ENCODE measurements around the gene ANAPC5. TPM values are rescaled to one million over a fixed set of nuclear protein-coding genes. Genes with fewer than 3 reads are reported as not detected.

The ANAPC5 gene, protein sequence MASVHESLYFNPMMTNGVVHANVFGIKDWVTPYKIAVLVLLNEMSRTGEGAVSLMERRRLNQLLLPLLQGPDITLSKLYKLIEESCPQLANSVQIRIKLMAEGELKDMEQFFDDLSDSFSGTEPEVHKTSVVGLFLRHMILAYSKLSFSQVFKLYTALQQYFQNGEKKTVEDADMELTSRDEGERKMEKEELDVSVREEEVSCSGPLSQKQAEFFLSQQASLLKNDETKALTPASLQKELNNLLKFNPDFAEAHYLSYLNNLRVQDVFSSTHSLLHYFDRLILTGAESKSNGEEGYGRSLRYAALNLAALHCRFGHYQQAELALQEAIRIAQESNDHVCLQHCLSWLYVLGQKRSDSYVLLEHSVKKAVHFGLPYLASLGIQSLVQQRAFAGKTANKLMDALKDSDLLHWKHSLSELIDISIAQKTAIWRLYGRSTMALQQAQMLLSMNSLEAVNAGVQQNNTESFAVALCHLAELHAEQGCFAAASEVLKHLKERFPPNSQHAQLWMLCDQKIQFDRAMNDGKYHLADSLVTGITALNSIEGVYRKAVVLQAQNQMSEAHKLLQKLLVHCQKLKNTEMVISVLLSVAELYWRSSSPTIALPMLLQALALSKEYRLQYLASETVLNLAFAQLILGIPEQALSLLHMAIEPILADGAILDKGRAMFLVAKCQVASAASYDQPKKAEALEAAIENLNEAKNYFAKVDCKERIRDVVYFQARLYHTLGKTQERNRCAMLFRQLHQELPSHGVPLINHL
- polyA plus RNA-seq (2011; rRNA removed) (159 and 194 TPM in 2 replicates), polyA minus RNA-seq (2011; rRNA and poly(A)+ RNA removed) (85.2 and 127 TPM in 2 replicates)

- ChIA-PET POLR2A (interaction anchor here (0.5 to 0.6 kb wide), 4 partner anchors 96 to 850 kb away, joined by 3 to 7 read pairs (median 3); no protein-coding TSS in a partner anchor), CTCF (interaction anchor here (0.6 to 4.0 kb wide), 5 partner anchors 12 to 91 kb away, joined by 3 to 17 read pairs (median 4); no protein-coding TSS in a partner anchor)
- TF ChIP-seq, protein P1, sequence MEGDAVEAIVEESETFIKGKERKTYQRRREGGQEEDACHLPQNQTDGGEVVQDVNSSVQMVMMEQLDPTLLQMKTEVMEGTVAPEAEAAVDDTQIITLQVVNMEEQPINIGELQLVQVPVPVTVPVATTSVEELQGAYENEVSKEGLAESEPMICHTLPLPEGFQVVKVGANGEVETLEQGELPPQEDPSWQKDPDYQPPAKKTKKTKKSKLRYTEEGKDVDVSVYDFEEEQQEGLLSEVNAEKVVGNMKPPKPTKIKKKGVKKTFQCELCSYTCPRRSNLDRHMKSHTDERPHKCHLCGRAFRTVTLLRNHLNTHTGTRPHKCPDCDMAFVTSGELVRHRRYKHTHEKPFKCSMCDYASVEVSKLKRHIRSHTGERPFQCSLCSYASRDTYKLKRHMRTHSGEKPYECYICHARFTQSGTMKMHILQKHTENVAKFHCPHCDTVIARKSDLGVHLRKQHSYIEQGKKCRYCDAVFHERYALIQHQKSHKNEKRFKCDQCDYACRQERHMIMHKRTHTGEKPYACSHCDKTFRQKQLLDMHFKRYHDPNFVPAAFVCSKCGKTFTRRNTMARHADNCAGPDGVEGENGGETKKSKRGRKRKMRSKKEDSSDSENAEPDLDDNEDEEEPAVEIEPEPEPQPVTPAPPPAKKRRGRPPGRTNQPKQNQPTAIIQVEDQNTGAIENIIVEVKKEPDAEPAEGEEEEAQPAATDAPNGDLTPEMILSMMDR (IDR thresholded peaks at IDR 0.05; ENCODE audit: insufficient read depth, low read depth, low read length) = no peak
These were observed at the start of gene ANAPC5 for GRCh38 chr12:121351820-121352681. Gene ANAPC5 (minus strand): TSS chr12:121352411. CDS start chr12:121352340, 71 bp downstream.

GRCh38 chr12:121400332-121401139 is 48.3 kb upstream of the ANAPC5 start:
- no peak for DNase-seq (ENCODE audit: low read depth)
- ChIA-PET CTCF (interaction anchor here (0.8 to 1.7 kb wide), 5 partner anchors 9 to 67 kb away, joined by 3 to 4 read pairs (median 3); no protein-coding TSS in a partner anchor), POLR2A (interaction anchor here (0.7 kb wide), 1 partner anchor 210 kb away, joined by 4 read pairs; no protein-coding TSS in a partner anchor)
- TF ChIP-seq, protein P1 (IDR thresholded peaks at IDR 0.05; ENCODE audit: insufficient read depth, low read depth, low read length) = no peak
- H3K4me3 ChIP-seq (ENCODE audit: low read depth, low read length) = peak overlapping the region; percentile 95
- H3K27me3 ChIP-seq (ENCODE audit: control insufficient read depth, insufficient read depth, low read length) = no peaks in the 10 kb centered on the region
- no peaks in the 10 kb centered on the region for H3K36me3 ChIP-seq (ENCODE audit: control insufficient read depth, insufficient read depth, low read length)

More at GRCh38 chr12:121351820-121352681, at the start of gene ANAPC5:
- Histone ChIP-seq H3K36me3 (ENCODE audit: control insufficient read depth, insufficient read depth, low read length) (no peaks in the 10 kb centered on the region), H3K27me3 (ENCODE audit: control insufficient read depth, insufficient read depth, low read length) (no peaks in the 10 kb centered on the region), H3K4me3 (ENCODE audit: low read depth, low read length) (peak within 1 kb of the TSS; percentile 91)
- peak; percentile 97 for DNase-seq (ENCODE audit: low read depth)

DNA sequence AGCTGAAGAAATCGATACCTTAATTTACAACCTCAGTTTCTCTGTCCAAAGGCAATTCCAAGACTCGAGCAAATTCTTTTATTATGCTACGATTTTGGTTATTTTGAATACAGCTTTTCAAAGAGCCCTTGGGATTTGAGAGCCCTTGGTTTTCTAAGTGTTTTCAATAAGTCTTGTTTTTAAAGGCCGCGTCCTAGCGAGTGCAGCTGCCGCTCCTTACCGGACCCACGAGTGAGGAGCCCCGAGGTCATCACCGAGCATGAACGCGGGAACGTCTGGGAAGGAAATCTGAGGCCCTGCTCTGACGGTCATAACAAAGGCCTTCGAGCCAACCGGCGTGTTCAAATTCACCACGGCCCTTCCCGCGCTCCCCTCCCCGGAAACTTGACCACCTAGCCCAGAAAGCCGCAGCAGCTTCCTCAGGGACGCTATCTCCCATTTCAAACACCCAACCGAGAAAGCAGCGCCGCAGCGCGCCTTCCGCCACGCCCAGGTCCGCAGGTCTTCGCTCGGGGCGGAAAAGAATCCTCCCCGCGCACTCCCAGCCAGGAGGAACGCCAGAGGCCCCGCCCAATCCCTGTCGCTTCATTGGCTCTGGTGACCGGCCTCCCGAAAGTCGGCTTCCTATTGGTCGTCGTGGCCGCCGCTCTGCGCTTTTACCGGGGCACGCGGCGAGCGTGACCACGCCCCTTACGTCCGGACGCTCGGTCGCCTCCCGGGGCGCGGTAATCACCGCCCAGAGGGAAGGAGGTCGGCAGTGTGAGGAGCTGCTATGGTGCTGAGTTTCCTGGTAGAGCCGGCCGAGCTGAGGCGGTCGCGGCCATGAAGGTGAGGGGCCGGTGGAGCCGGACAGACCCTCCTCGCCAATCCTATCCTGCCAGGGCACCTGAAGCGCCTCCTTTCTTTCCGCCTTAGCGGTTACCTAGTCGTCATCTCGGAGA is 47.5 kb upstream of the ANAPC5 start, which contains the start of gene RNF34:
Gene RNF34, plus strand, starts transcription at position 728 of the 941 bp plus-strand sequence. Its CDS starts 95 bp downstream, at position 823.
- Histone ChIP-seq H3K27me3 (ENCODE audit: control insufficient read depth, insufficient read depth, low read length) (no peaks in the 10 kb centered on the region), H3K4me3 (ENCODE audit: low read depth, low read length) (peak within 1 kb of the TSS; percentile 95), H3K36me3 (ENCODE audit: control insufficient read depth, insufficient read depth, low read length) (no peaks in the 10 kb centered on the region)
- POLR2A ChIA-PET = no interaction called here
- TF ChIP-seq, protein P1 (IDR thresholded peaks at IDR 0.05; ENCODE audit: insufficient read depth, low read depth, low read length) = no peak
- DNase-seq (ENCODE audit: low read depth) = peak; percentile 83
- CTCF ChIA-PET = interaction anchor here (1.0 to 1.7 kb wide), 5 partner anchors 11 to 66 kb away, joined by 3 to 4 read pairs (median 3); no protein-coding TSS in a partner anchor

DNA sequence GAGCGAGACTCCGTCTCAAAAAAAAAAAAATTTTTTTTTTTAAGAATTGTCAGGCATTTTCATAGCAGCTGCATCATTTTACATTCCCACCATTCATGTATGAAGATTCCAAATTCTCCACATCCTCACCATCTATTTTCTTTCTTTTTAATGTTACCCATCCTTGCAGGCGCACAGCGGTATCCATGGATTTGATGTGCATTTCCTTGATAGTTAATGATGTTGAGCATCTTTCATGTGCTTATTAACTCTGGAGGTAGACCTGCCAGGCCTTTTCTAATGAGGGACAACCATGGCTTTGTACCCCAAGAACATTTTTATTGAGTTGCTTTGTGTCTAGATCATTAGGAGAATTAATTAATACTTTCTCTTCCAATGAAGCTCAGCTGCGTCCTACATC is 46.1 kb upstream of the ANAPC5 start:
- ChIA-PET POLR2A (no interaction called here), CTCF (interaction anchor here (0.6 to 1.0 kb wide), 2 partner anchors 9 to 303 kb away, joined by 3 to 4 read pairs; no protein-coding TSS in a partner anchor)
- DNase-seq (ENCODE audit: low read depth) = no peak
- H3K36me3 ChIP-seq (ENCODE audit: control insufficient read depth, insufficient read depth, low read length) = no peaks in the 10 kb centered on the region
- no peak overlapping the region for H3K4me3 ChIP-seq (ENCODE audit: low read depth, low read length)
- TF ChIP-seq, protein P1 (IDR thresholded peaks at IDR 0.05; ENCODE audit: insufficient read depth, low read depth, low read length) = no peak
- H3K27me3 ChIP-seq (ENCODE audit: control insufficient read depth, insufficient read depth, low read length) = no peaks in the 10 kb centered on the region

All from BJ (cell line).